Transverse colon (tissue), 4 donors: ENCODE results near the gene PELI1. TPM values are rescaled to one million over a fixed set of nuclear protein-coding genes. Genes with fewer than 3 reads are reported as not detected.
A peak's percentile ranks its signal among the peaks of the same experiment; 100 is the strongest.

Source experiments
- DNase-seq: peaks from one replicate; pipeline ENCODE4 v3.0.0-alpha.2; 2019
- H3K27ac ChIP-seq, 4 donors: fragments of 200-600 bp; sonication (generic); 2 replicates each; pipeline ENCODE4 v1.5.1; 2016 to 2018; ENCODE audit warnings: inconsistent platforms in 4 of 4
- H3K27me3 ChIP-seq: fragments of 200-600 bp; sonication (generic); 2 replicates; pipeline ENCODE4 v1.5.1; 2017; ENCODE audit warnings: inconsistent platforms
- H3K36me3 ChIP-seq, 4 donors: fragments of 200-600 bp; sonication (generic); 2 replicates each; pipeline ENCODE4 v1.5.1; 2017 to 2019; ENCODE audit warnings: inconsistent platforms in 4 of 4
- H3K4me1 ChIP-seq, 4 donors: fragments of 200-600 bp; sonication (generic); 2 replicates each; pipeline ENCODE4 v1.5.1; 2017 to 2020; ENCODE audit warnings: inconsistent platforms in 4 of 4
- H3K4me3 ChIP-seq, 4 donors: fragments of 200-600 bp; sonication (generic); 1 replicate in 1 of 4; 2 replicates in 3 of 4; pipeline versions ENCODE4 v1.5.1 to v1.6.1; 2017 to 2019; ENCODE audit warnings: inconsistent platforms in 4 of 4
- H3K9me3 ChIP-seq, 2 donors: fragments of 200-600 bp; sonication (generic); 2 replicates each; pipeline ENCODE4 v1.5.1; 2017 to 2019; ENCODE audit warnings: inconsistent platforms in 2 of 2
- EP300 ChIP-seq: sonication (generic); formaldehyde crosslinking; IDR thresholded peaks from one replicate; pipeline ENCODE4 v1.6.1; 2017; ENCODE audit warnings: antibody characterized with exemption, low read depth
- POLR2A ChIP-seq: fragments of 450-650 bp; IDR thresholded peaks from one replicate; pipeline ENCODE4 v1.6.1; 2016; ENCODE audit warnings: antibody characterized with exemption, mild to moderate bottlenecking, moderate library complexity
- POLR2AphosphoS5 ChIP-seq, 3 donors: sonication (generic); formaldehyde crosslinking; IDR thresholded peaks; one replicate each; pipeline ENCODE4 v1.6.1; 2016; ENCODE audit warnings: antibody characterized with exemption in 3 of 3
- WGBS, 2 donors: methylation state at CpG; one replicate each; pipeline ENCODE4 v1.1.5; 2018; ENCODE audit warnings: low coverage in 1 of 2; 5-methylcytosine and 5-hydroxymethylcytosine counted together
- in situ Hi-C, 4 donors: fragments of 200-750 bp; cut with MboI; loops; one replicate each; pipeline versions ENCODE4 v1.15.0 to v1.15.1; 2017; ENCODE audit warnings: low sequenced_read_pairs in 3 of 4, low pct_ligation_motif_present in 1 of 4, low pct_unique_long_range_greater_than_20kb in 1 of 4
- intact Hi-C: fragments of 100-400 bp; cut with DNase I; formaldehyde crosslinking; loops from one replicate; pipeline ENCODE4 v1.15.1; 2023; ENCODE audit warnings: low total_unique reads
- total RNA-seq, 4 donors: library from RNA; depleted of rRNA; stranded (reverse); fragments of >200 nt; gene quantifications; one replicate each; pipeline ENCODE4 v1.1.0, GENCODE V29; 2016
- TF ChIP-seq, protein P1 (sequence below), 5 experiments: fragments of 200-600 bp in 3 of 5; fragments of 450-650 bp in 2 of 5; sonication (generic) in 3 of 5; IDR thresholded peaks; 1 replicate in 2 of 5; 2 replicates in 3 of 5; pipeline ENCODE4 v1.5.1; 2016 to 2017; ENCODE audit warnings: antibody characterized with exemption in 5 of 5, inconsistent platforms in 3 of 5, mild to moderate bottlenecking in 2 of 5, moderate library complexity in 1 of 5

Gene PELI1
- total RNA-seq, 4 donors from 2014 or later, result 20.6 to 818 (median 41.3) TPM

DNA sequence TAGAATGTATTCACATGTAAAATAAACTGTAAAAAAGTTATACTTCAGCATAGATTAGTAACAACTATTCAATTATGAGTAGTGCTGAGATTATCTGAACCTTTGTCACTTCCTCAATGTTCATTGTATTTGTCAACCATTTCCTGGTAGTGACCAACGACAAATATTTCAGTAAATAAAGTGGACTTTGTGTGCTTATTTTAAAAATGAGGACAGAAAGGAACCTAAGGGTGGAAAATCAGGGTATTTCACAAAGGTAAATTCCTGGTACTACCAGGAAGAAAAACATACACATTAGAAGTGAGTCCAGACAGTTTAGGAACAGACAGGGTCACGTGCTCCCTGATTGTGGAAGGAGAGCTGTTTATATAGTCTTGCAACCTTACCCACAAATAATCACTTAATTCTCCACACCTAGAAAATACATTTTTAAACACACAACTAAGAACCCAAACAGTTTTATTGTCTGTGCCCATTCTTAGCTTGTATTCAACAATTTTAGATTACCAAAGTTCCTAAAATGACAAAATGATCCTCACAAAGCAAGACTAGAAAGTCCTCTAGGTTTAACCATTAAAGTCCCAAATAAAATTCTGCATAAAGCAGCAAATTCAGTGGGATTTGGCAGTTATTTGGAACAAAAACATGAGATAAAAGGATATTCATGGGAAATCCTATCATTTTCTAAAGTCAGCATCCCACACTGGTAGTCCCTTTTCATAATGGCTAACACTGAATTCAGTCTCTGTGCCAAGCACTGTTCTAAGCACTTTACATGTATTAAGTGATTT lies 28.2 kb downstream of the PELI1 start:
- no peaks in the 10 kb centered on the region for H3K36me3 ChIP-seq
- no peak for DNase-seq
- H3K27ac ChIP-seq, result peak overlapping the region; percentile 75 to 76 (median 76)
- no peak overlapping the region for H3K4me3 ChIP-seq
- TF ChIP-seq POLR2AphosphoS5 (IDR thresholded peaks at IDR 0.05) (no peak), POLR2A (no peak), EP300 (no peak)
- TF ChIP-seq, protein P1, sequence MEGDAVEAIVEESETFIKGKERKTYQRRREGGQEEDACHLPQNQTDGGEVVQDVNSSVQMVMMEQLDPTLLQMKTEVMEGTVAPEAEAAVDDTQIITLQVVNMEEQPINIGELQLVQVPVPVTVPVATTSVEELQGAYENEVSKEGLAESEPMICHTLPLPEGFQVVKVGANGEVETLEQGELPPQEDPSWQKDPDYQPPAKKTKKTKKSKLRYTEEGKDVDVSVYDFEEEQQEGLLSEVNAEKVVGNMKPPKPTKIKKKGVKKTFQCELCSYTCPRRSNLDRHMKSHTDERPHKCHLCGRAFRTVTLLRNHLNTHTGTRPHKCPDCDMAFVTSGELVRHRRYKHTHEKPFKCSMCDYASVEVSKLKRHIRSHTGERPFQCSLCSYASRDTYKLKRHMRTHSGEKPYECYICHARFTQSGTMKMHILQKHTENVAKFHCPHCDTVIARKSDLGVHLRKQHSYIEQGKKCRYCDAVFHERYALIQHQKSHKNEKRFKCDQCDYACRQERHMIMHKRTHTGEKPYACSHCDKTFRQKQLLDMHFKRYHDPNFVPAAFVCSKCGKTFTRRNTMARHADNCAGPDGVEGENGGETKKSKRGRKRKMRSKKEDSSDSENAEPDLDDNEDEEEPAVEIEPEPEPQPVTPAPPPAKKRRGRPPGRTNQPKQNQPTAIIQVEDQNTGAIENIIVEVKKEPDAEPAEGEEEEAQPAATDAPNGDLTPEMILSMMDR (IDR thresholded peaks at IDR 0.05), result no peak
- WGBS, 2 donors, result 21 to 29% methylated on average over 2 of the region's 2 CpGs
- no peaks in the 10 kb centered on the region for H3K27me3 ChIP-seq
- H3K9me3 ChIP-seq, result no peaks in the 10 kb centered on the region
- intact Hi-C loops, result no loop called here
- H3K4me1 ChIP-seq, result peaks cover 41 to 99% (median 76%) of the 10 kb centered on the region in 4 donors
- in situ Hi-C loops, result no loop called here

DNA sequence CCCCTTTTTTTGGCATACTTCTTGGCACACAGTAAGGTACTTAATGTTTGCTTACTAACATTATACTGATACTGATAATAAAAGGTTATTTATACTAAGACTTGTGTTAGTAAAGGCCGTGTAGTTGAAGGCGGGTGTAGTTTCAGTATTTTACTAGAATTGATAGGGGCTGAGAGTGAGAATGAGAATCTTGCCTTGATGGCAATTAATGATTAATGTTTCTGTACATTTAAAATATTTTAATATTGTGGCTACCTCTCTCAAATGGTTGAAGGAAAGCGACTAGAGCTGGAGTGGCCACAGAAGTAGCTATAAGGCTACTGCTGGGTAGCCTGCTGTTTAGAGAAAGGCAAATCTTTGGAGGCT lies 29.3 kb downstream of the PELI1 start:
- Histone ChIP-seq H3K27ac (peak overlapping the region; percentile 75 to 76 (median 76)), H3K9me3 (no peaks in the 10 kb centered on the region), H3K4me3 (no peak overlapping the region), H3K27me3 (no peaks in the 10 kb centered on the region), H3K4me1 (peaks cover 41 to 97% (median 66%) of the 10 kb centered on the region in 4 donors), H3K36me3 (no peaks in the 10 kb centered on the region)
- TF ChIP-seq, protein P1 (IDR thresholded peaks at IDR 0.05), result no peak
- TF ChIP-seq POLR2A, result no peak
- no peak for TF ChIP-seq POLR2AphosphoS5 (IDR thresholded peaks at IDR 0.05)
- TF ChIP-seq EP300, result no peak
- intact Hi-C loops (no loop called here), in situ Hi-C loops (no loop called here)
- DNase-seq, result no peak
- 78 to 79% methylated on average over 3 of the region's 3 CpGs for WGBS, 2 donors

DNA sequence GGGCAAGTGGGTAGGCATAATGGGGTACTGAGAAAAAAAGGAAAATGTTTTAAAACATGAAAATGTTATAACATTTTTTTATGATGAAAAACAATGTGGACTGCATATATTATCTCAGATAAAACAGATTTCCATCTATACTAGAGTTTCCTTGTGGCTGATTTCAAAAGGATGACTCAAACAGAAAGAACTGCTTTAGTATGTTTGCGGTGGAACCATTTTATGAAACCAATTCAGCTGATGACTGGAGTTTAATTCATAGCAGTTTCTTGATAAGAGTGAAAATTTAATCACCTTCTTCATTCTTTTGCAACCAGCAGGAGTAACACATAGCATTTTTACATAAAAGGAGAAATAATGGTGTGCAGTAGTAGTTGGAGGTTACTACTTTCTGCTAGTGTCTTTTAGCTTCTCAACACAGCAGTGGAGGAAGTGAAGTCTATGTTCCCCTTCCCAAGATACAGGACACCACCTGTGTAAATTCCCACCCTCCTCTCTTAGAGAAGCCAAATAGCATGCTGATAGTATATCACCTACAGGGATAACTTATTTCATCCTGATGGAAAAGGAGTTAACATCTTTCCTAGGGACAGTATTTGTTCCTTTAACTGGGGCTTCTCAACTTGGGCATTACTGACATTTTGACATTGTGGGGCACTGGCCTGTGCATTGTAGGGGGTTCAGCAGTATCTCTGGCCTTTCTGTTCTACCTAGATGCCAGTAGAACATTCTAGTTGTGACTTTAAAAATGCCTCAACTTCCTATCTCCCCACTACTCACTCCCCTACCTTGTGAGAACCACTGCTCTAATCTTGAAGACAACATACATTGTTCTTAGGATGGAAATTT lies 29.9 kb downstream of the PELI1 start:
- H3K4me3 ChIP-seq, result no peak overlapping the region
- peaks cover 42 to 97% (median 63%) of the 10 kb centered on the region in 4 donors for H3K4me1 ChIP-seq
- H3K9me3 ChIP-seq, result no peaks in the 10 kb centered on the region
- 9 to 17% methylated on average over 1 of the region's 1 CpG for WGBS, 2 donors
- in situ Hi-C loops, result no loop called here
- intact Hi-C loops, result no loop called here
- no peaks in the 10 kb centered on the region for H3K27me3 ChIP-seq
- DNase-seq, result no peak
- H3K36me3 ChIP-seq, result no peaks in the 10 kb centered on the region
- H3K27ac ChIP-seq, result peak overlapping the region; percentile 75 to 76 (median 76)
- TF ChIP-seq, protein P1 (IDR thresholded peaks at IDR 0.05), result peak in 1 of 5 experiments; percentile 12
- TF ChIP-seq POLR2A, result no peak

DNA sequence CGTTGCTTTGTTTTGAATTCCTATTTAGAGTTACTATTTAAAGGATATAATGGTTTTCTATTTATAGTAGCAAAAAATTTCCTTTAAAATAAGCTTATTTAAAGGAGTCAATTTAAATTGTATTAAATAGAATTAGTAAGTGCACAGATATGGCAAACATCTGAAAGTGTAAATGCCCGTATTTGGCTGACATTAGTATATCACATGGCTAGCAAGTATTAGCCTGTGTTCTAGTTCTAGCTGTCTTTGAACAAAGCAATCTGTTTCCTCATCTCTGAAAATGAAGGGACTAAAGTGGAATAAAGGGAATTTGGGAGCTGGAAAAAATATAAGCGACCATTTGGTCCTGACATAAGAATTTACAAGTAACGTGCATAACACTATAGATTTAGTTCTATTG lies 32.2 kb downstream of the PELI1 start:
- intact Hi-C loops, result no loop called here
- H3K36me3 ChIP-seq, result no peaks in the 10 kb centered on the region
- H3K27ac ChIP-seq, result no peak overlapping the region
- no peaks in the 10 kb centered on the region for H3K9me3 ChIP-seq
- TF ChIP-seq POLR2A, result no peak
- TF ChIP-seq POLR2AphosphoS5 (IDR thresholded peaks at IDR 0.05), result no peak
- WGBS, 2 donors, result 76 to 83% methylated on average over 4 of the region's 4 CpGs
- H3K4me3 ChIP-seq, result no peak overlapping the region
- no peaks in the 10 kb centered on the region for H3K27me3 ChIP-seq
- in situ Hi-C loops, result no loop called here
- no peak for DNase-seq
- peaks cover 51 to 96% (median 67%) of the 10 kb centered on the region in 4 donors for H3K4me1 ChIP-seq
